Measurements from ENCODE around the gene ZNF57.
"Not testable (repeated sequence)": the region's sequence is repeated elsewhere in the genome, so short reads cannot be mapped to it uniquely, and the experiment has no call there.

Gene ZNF57

GRCh38 chr19:2902590-2903218 is 2.0 kb downstream of the ZNF57 start:
- DNase-seq: no peak

DNA sequence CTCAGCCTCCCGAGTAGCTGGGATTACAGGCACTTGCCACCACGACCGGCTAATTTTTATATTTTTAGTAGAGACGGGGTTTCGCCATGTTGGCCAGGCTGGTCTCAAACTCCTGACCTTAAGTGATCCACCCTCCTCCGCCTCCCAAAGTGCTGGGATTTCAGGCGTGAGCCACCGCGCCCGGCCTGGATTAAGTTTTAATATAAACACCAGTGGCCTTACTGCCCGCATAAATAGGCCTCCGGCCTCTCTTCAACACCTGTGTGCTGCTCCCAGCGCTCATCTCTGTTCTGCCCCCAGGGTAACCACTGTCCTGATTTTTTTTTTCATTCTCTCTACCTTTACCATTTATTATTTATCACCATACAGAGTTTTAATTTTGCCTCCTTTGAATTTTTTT is 2.6 kb downstream of the ZNF57 start:
- not testable (repeated sequence) for DNase-seq

- no peak for DNase-seq
These were observed 5.3 kb downstream of the ZNF57 start for GRCh38 chr19:2905918-2906519.

DNA sequence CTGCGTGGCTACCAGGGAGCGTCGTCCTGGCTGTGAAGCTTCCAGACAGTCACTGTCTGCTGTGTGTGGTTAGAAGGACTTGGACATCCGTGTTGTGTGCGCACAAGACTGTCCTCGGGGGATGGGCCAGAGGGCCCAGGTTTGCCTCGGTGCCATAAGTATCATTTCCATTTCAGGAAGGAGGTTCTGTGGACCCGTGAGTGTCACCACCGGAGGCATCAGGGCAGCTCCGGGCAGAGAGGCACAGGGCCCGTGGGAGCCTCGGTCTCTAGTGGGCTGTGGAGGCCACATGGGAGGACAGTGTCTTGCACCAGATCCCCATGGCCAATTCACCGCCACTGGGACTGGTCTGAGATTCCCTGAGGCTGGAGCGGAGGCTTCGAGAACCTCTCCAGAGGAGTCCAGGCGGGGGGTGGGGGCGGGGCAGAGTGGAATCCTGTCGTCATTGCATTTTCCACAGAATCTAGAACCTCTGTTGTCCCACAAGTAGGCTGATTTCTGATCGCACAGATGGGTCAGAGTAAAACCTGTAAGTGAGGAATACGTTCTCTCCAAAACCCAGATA is 6.0 kb downstream of the ZNF57 start:
- no peak for DNase-seq

GRCh38 chr19:2912306-2912705 is 11.6 kb downstream of the ZNF57 start:
- no peak for DNase-seq

- no peak for DNase-seq
These were observed 16.8 kb downstream of the ZNF57 start for GRCh38 chr19:2917275-2918184.

- DNase-seq: no peak
These were observed 22.3 kb downstream of the ZNF57 start for GRCh38 chr19:2922987-2923386.

DNA sequence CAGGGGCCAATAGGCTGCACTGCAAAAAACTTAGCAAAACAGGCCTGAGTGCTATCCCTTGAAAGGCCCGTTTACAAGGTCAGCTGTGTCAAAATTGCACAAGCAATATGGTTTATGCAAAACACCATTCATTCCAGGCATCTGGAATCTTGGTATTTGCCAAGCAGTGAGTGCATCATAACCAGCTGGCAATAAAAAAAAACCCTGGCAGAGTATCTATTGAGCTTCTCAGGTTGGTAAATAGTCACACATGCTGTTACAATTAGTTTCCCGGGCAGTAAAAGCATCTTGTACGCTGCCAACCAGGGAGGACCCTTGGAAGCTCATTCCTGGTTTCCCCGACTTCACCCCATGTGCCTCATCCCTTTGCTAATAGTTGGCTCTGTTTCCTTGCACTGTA is 22.8 kb downstream of the ZNF57 start:
- DNase-seq: peak; percentile 10

- no peak for DNase-seq
These were observed 25.8 kb downstream of the ZNF57 start for GRCh38 chr19:2926341-2927031.

DNA sequence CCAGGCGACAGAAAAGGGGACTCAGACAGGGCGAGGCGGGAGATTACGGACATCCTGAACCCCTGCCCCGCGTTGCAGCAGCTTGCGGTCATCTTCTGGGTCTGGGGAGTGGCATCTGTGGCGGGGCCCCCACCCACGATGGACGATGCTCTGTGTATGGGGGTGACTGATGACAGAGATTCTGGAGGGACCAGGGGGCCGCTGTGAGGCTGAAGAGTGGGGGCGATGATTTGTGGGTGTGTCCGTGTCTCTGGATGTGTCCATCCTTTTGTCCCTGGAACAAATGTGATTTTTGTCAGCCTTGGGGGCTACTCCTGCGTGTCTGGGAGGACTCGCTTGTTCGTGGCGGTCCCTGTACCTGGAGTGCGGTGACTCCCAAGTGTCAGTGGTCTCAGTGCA is 26.3 kb downstream of the ZNF57 start:
- no peak for DNase-seq

DNA sequence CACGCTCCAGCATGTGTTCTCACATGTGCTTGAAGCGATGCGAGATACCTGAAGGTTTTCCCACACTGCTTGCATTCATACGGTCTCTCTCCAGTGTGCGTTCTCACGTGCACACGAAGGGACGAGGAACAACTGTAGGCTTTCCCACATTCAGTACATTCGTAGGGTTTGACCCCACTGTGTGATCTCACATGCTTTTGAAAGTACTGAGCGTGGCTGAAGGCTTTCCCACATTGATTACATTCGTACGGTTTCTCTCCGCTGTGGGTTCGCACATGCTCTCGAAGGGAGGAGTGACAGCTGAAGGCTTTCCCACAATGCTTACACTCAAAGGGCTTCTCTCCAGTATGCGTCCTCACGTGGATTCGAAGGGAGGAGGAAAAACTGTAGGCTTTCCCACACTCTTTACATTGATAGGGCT is 32.8 kb downstream of the ZNF57 start:
- DNase-seq: no peak

GRCh38 chr19:2935863-2936262 is 35.1 kb downstream of the ZNF57 start:
- not testable (repeated sequence) for DNase-seq

DNA sequence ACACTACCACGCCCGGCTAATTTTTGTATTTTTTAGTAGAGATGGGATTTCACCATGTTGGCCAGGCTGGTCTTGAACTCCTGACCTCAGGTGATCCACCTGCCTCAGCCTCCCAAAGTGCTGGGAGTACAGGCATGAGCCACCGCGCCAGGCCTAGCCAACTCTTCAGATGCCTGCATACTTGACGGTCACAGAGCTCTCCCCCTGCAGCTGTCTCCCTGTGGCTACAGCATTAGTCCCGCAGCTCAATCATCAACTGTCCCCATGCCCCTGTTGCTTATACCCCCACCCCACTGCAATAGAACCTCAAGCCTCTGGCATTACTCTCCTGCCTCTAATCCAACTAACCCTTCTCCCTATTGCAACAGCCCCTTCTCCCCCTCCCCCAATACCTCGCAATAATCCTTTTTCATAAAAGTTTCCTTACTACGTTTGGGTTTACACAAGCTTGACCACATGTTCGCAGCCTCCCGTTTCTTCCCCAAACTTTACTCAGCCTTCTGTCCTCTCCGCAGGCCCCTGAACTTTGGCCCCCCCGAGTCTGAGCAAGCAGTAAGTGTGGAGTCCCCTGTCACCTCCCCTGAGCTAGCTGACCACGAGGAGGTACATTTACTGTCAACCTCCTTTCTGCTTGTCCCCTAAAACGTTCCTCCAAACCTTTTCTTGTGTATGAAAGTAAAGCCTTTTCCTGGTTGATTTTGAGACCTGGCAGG is 42.4 kb downstream of the ZNF57 start:
- no peak for DNase-seq

GRCh38 chr19:2944403-2944774 is 43.7 kb downstream of the ZNF57 start:
- DNase-seq: no peak

DNA sequence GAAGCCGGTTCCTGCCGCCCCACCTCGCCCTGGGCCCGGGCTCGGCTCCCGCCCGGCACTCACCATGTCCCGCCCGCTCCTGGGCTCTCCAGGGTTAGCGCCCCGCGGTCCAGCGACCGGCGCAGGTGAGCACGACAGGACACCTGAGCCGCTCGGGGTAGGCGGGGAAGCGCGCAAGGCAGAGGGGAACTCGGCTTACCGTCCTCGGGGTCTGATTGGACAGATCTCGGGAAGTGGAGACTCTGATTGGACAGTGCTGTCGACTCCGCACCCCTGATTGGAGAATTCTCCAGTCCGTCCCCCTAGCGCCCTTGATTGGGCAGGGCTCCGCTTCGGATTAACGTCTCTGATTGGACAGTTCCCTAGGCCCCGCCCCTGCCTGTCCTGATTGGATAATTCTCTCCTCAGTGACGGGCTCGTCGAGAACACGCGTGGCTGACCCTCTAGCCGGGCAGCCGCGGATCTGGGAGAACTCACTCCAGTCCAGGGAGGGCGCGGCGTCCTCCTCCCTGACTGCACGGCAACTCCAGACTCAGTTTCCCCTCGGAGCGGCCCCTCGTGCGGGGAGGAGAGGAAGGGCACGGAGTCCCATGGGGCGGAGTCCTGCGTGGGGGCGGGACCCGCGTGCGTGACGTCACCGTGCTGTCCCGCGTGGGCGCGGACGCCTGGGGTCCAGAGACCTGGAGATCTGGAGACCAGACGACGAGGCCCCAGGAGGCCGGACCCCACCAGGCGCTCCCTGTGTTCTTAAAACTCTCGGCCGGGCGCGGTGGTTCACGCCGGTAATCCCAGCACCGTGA is 44.2 kb downstream of the ZNF57 start, which contains the start of gene ZNF77:
Gene ZNF77, minus strand, starts transcription at position 197 of the 800 bp plus-strand sequence. Its CDS starts 131 bp downstream, at position 66.
- peak; percentile 99 for DNase-seq

GRCh38 chr19:2945575-2946184 is 45.0 kb downstream of the ZNF57 start:
- DNase-seq: no peak

GRCh38 chr19:2949939-2950285 is 49.2 kb downstream of the ZNF57 start:
- DNase-seq: no peak

GRCh38 chr19:2950286-2951124 is 49.8 kb downstream of the ZNF57 start:
- DNase-seq: peak; percentile 99

- DNase-seq: no peak
These were observed 52.3 kb downstream of the ZNF57 start for GRCh38 chr19:2952953-2953481.

Measured in fibroblast of skin of abdomen (primary cell).